Dedifferentiated amniotic fluid mesenchymal stem cell (primary cell): ENCODE results near the gene DNM3.
"Not testable (repeated sequence)": the region's sequence is repeated elsewhere in the genome, so short reads cannot be mapped to it uniquely, and the experiment has no call there.

Experiments used
- DNase-seq: peaks from one replicate; pipeline ENCODE4 v3.0.0-alpha.2; 2016; ENCODE audit errors: extremely low spot score

Gene DNM3

DNA sequence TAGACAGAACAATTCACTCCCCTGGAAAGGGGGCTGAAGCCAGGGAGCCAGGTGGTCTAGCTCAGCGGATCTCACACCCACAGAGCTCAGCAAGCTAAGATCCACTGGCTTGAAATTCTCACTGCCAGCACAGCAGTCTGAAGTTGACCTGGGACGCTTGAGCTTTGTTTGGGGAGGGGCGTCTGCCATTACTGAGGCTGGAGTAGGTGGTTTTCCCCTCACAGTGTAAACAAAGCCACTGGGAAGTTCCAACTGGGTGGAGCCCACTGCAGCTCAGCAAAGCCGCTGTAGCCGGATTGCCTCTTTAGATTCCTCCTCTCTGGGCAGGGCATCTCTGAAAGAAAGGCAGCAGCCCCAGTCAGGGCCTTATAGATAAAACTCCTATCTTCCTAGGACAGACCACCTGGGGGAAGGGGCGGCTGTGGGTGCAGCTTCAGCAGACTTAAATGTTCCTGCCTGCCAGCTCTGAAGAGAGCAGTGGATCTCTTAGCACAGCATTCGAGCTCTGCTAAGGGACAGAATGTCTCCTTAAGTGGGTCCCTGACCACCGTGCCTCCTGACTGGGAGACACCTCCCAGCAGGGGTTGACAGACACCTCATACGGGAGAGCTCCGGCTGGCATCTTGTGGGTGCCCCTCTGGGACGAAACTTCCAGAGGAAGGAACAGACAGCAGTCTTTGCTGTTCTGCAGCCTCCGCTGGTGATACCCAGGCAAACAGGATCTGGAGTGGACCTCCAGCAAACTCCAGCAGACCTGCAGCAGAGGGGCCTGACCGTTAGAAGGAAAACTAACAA, 183.8 kb downstream of the DNM3 start:
- DNase-seq, result not testable (repeated sequence)

DNA sequence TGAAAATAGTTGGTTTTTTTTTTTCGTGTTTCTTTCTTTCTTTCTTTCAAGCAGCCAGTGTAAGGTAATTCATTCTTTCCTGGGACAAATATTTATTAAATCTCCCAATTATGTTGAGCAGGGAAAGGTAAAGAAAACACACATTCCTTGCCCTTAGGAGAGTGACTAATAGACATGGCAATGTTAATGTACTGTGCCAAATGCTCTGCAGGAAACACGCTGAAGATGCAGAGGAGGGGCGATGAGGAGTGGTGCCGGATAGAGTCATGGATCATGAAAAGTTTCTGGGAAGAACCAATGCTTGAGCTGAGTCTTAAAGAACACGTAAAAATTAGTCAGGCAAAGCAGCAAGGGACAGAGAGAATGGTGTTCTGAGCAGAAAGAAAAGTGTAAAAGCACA, 199.2 kb downstream of the DNM3 start:
- peak; percentile 58 for DNase-seq

DNA sequence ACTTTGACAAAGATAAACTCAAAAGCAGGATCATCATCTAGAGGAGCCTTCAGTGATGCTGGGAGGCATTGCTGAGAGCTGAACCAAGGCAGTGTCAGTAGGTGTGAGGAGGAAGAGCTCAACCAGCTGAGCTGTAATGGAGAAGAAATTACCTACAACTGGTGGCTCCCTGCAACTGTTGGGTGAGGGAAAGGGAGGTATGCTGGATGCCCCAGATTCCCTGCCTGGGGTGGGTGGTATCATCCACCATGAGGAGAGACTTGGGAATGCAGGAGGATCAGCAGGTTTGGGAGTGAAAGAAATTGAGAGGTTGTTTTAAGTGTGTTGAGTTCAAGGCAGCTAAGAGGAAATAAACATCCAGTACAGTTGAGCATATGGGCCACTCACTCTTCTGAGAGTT, 199.8 kb downstream of the DNM3 start:
- no peak for DNase-seq

GRCh38 chr1:172041742-172042141, 200.4 kb downstream of the DNM3 start:
- peak; percentile 45 for DNase-seq

DNA sequence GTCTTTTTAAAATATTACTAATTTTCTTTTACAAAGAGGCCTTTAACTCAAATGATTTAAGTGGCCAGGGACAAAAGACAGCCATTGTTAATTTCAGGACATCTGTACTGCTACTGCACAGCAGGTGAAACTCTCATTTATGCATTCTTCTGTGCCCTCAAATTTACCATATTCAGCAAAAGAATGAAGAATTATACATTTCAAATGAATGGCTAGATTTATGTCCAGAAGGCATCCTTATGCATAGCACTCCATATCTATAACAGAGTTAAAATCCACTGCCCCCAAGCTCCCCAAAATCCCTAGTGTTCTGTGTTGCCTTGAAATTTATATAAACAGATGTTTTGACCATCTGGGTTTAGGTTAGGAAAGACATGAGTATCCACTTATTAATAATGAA, 202.6 kb downstream of the DNM3 start:
- no peak for DNase-seq

- DNase-seq, result no peak
Observed at GRCh38 chr1:172051898-172052297, 210.6 kb downstream of the DNM3 start.

DNA sequence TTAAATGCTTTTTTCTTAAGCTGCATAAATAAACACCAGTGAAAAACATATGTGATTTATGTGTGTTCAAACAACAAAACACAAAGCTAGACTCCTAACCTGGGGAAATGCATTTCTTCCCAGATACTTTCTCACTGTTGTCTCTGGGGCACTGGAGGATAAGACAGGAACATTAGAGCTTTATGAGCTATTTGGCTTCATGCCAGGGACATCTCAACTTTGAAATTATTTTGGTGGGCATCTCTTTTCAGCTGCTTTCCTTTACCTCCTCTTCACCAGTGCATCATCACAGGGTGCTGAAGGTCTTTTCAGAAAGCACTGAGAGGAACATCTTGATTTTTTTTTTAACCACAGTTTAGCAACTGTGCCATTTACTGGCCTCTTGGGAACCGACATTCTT, 212.9 kb downstream of the DNM3 start:
- DNase-seq, result no peak

DNA sequence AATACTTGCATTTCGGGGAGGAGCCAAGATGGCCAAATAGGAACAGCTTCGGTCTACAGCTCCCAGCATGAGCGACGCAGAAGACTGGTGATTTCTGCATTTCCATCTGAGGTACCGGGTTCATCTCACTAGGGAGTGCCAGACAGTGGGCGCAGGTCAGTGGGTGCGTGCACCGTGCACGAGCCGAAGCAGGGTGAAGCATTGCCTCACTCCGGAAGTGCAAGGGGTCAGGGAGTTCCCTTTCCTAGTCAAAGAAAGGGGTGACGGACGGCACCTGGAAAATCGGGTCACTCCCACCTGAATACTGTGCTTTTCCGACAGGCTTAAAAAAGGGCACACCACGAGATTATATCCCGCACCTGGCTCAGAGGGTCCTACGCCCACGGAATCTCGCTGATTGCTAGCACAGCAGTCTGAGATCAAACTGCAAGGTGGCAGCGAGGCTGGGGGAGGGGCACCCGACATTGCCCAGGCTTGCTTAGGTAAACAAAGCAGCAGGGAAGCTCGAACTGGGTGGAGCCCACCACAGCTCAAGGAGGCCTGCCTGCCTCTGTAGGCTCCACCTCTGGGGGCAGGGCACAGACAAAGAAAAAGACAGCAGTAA, 214.6 kb downstream of the DNM3 start:
- DNase-seq, result not testable (repeated sequence)

DNA sequence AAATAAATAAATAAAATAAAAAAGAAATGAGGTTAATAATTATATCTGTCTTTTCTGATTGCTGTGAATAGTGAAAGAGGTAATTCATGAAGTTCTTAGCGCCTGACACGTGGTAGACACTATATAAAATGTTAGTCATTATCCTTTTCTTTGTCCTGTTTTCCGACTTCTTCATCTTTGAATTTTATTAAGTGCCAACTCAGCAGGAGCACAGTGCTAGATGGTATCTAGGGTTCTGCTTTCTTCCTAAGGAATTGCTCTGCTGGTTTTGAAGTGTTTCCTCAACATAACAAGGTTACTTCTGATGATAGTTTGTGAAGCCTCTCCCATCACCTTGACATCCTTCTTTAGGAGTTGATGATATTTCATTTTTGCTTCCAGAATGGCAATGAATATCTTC, 227.0 kb downstream of the DNM3 start:
- no peak for DNase-seq

GRCh38 chr1:172069051-172069450, 227.8 kb downstream of the DNM3 start:
- DNase-seq, result no peak

- no peak for DNase-seq
Observed at GRCh38 chr1:172069534-172069933, 228.2 kb downstream of the DNM3 start.

GRCh38 chr1:172070055-172070454, 228.8 kb downstream of the DNM3 start:
- DNase-seq, result no peak

DNA sequence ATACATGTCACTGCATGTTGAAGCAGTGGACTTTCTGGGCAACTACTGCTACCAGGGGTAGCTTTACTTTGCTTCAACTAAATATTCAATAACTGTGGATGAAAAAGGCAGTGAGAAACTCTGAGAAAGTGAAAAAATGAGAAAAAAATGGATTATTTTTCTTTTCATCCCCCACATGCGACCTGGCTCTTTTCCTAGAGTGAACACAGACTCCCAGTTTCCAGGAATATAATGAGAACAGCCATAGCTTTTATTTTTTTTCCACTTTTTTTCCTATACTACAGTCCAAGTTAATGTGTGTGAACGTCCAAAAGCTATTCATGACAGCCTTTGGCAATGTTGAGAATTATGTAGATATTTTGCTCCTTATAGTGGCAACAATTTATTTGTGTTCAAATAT, 230.4 kb downstream of the DNM3 start:
- DNase-seq, result no peak

DNA sequence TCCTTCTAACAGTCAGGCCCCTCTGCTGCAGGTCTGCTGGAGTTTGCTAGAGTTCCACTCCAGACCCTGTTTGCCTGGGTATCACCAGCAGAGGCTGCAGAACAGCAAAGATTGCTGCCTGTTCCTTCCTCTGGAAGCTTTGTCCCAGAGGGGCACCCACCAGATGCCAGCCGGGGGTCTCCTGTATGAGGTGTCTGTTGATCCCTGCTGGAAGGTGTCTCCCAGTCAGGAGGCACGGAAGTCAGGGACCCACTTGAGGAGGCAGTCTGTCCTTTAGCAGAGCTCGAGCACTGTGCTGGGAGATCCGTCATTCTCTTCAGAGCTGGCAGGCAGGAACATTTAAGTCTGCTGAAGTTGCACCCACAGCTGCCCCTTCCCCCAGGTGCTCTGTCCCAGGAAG, 238.6 kb downstream of the DNM3 start:
- DNase-seq, result not testable (repeated sequence)

DNA sequence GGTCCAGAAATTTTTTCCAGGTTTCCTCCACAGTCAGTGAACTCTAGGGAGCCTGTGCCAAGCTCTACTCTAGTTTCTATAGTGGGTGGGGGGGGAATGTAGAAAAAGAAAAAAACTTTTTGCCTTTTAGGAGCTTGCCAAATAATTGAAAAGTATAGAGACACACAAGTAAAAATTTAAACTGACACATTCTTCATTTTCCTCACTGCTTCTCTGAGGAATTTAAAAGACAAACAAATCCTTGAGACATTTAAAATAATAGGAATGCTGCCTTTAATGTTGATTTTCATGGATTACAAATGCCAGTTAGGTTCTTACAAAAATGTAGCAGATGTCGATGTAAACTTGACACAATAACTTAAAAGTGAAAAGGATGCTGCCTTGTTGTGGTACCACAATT, 241.9 kb downstream of the DNM3 start:
- no peak for DNase-seq

GRCh38 chr1:172084876-172085275, 243.6 kb downstream of the DNM3 start:
- no peak for DNase-seq

DNA sequence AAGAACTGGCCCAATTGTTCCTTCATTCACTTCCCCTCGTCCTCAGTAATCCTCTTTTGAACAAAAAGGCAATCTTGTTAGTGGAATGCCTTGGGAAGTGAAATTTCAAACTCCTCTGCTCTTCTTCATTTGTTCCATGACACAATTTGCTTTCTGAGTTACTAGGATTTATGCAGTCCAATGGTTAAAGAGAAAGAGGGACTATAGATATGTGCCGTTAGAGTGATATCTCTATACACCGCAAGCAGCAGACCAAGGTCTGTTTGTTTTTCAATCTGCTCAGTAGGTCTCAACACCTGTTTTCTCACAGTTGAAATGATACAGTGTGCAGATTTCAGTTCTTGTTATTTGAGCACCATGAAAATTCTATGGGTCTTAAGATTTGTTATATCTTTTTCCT, 244.0 kb downstream of the DNM3 start:
- DNase-seq, result no peak

- DNase-seq, result no peak
Observed at GRCh38 chr1:172086137-172086536, 244.8 kb downstream of the DNM3 start.

DNA sequence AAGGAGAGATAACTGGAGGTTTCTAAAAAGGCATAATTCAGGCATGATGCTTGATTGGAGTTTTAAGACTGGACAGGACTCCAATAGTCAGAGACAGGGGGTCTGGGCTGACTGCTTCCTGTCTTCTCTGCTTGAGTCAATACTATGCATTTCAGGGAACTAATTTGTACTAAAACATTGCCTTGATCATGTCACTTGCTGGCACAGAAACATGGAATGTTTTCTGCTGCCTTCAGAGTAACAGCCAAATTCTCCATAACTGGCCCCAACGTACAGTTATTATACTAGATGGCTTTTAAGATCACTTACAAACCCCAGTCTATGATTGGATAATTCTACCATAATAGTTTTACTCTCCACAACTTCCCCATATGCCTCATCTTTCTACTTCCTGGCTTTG, 247.0 kb downstream of the DNM3 start:
- DNase-seq, result no peak

- no peak for DNase-seq
Observed at GRCh38 chr1:172089768-172090510, 248.6 kb downstream of the DNM3 start.

GRCh38 chr1:172090511-172090817, 249.2 kb downstream of the DNM3 start:
- DNase-seq, result no peak

DNA sequence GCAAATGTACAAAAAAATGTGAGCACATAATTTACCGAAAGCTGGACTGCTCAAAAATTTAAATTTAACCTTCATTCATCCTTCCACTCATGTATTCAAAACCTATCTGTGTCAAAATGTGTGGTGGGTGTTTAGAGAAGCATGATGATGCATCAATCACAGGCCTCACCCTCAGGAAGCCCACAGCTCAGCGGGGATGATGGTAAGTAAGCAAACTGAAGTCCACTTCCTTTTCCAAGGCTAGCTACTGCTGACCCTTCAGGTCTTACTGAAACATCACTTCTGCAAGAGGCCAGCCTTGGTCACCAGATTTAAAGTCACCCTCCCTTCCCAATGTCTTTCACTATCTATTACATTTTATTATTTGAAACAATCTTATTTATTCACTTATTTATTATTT, 254.5 kb downstream of the DNM3 start:
- no peak for DNase-seq

- no peak for DNase-seq
Observed at GRCh38 chr1:172105230-172105629, 263.9 kb downstream of the DNM3 start.
